Stimulated activated CD4-positive, alpha-beta T cell treated with anti-CD3 and anti-CD28 coated beads, Interleukin-12 subunit alpha, Interleukin-12 subunit beta, amount 100 ng/mL, for 24 hours (primary cell): Measurements from ENCODE around the gene CAMK1D.

Source experiments
- DNase-seq, 2 experiments: peaks; one replicate each; pipeline ENCODE4 v3.0.0-alpha.2; 2020; ENCODE audit warnings: low read depth in 2 of 2

The CAMK1D gene

GRCh38 chr10:12823328-12823727 lies 474.0 kb downstream of the CAMK1D start:
- no peak for DNase-seq

DNA sequence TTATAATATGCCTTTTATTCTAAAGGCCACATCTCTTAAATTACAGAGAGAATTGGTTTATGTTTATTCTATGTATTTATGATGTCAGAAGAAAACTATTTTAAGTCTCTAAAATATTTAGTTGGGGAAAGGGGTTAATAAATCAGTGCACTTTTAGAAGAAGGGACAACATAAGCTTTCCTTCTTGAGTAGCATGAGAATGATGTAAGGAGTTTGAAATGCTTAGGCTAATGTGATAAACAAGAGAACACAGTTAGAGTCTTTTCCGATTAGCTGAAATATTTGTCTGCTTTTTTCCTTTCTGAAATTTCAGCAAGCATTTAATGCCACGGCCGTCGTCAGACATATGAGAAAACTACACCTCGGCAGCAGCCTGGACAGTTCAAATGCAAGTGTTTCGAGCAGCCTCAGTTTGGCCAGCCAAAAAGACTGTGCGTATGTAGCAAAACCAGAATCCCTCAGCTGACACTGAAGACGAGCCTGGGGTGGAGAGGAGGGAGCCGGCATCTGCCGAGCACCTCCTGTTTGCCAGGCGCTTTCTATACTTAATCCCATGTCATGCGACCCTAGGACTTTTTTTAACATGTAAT lies 476.0 kb downstream of the CAMK1D start:
- no peak for DNase-seq

DNA sequence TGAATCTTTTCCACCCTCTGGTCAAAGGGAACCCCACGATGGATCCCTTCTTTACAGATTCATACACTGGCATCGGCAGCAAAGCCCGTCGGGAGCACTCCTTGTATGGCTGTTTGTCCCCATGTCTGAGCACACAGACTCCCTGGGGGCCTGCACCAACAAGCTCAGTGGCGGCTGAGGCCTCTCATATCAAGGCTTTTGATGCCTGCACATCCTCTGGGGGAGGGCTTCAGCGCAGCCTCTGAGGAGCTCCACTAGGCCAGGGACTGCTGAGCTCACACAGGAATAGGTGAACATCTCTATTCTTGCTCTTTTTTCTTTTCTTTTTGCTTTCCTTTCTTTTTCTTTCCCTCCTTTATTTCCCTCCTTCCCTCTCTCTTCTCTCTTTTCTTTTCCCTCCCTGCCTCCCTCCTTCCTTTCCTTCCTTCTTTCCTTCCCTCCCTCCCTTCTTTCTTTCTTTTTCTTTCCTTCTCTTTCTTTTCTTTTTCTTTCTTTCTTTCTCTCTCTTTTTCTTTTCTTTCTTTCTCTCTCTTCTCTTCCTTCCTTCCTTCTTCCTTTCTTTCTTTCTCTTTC lies 477.5 kb downstream of the CAMK1D start:
- DNase-seq = no peak

DNA sequence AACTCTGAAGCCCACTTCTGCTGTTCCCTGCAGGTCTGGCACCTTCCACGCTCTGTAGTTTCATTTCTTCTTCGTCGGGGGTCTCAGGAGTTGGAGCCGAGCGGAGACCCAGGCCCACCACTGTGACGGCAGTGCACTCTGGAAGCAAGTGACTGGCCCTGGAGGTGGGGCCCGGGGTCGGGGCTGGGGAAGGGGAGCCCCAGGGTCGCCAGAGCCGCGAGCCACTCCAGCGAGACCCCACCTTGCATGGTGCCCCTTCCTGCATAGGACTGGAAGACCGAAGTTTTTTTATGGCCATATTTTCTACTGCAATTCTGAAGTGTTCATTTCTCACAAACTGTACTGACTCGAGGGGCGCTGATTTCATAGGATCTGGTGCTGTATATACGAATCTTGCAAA lies 479.4 kb downstream of the CAMK1D start:
- no peak for DNase-seq

DNA sequence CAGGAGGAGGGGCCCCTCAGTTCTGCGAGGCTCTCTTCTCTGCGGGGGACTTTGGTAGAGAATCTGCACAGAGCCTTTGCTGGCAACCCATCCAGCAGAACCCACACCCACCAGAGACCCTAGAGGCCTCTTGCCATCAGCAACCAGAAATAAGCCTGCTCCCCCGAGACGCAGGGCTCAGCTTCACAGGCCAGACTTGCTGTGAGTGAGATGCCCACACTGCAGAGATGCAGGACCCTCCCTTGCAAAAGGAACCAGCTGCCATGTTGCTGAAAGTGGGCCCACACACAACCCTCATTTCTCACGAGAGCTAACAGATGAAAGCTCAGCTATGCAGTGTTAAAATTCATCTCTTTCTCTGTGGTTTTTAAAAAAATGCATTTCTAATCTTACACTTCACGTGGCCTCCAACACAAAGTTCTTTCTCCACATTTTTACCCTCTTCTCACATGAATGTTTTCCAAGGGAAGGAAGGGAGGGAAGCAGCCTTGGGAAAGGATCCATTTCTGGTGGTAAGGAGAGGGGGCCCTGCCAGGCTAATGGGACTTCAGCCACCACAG lies 480.6 kb downstream of the CAMK1D start:
- no peak for DNase-seq

DNA sequence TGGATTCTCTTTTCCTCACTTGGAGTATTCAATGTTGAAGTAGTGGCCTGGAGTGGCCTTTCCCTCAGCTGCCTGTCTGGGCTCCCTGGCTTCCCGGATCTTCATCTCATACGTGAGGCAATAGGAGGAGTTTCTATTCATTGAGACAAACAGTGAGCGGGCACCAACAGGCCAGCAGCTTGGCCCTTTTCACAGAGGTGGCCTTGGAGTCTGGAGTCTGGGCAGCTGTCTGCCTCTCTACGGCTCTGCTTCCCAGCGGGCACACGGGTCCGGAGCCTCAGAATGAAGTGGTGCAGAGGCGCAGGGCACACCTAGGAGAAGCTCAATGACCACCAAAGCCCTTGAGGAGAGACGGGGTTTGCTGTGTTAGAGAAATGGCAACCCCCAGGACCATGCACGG lies 482.7 kb downstream of the CAMK1D start:
- DNase-seq = no peak

DNA sequence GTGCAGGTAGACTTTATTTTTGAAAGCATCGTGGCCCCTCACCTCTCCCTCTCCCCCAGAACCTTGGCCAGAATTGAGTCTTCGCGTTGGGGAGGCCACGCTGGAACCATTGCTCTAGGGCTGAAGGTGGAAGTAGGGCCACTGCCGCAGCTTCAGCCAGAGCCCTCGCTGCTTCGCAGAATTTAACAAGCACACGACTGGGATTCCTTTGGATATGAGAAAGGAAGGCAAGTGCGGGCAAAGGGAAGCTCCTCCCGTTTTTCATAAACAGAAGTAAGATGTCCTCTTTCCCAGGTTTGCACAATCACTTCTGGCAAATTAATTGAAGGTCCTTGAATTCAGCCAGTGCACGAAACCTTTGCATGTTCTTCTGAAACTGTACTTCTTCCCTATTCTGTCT lies 484.1 kb downstream of the CAMK1D start:
- no peak for DNase-seq

DNA sequence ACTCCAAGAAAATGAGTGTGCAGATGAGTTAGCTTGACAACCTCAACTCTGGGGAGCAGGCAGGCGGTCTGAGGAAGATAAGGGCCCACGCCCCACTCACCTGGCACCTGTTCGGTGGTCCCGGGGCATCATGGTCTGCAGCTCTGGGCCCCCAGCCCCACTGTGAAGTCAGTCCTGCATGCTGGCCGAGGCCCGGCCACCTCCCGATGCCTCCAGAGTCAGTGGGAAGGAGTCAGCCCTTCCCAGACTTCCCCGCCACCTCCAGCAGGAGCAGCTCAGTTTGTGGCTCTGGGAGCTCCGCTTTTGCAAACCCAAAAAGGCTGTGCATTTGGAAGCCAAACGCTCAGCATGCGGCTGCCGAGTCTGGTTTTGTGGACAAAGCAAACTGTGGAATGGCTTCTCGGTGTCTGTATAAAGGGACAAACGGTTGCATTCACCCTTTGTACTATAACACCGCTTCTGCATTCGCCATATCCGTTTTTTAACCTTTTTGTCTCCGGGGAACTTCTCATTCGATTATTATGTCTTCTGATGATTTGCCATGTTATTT lies 484.8 kb downstream of the CAMK1D start:
- no peak for DNase-seq

DNA sequence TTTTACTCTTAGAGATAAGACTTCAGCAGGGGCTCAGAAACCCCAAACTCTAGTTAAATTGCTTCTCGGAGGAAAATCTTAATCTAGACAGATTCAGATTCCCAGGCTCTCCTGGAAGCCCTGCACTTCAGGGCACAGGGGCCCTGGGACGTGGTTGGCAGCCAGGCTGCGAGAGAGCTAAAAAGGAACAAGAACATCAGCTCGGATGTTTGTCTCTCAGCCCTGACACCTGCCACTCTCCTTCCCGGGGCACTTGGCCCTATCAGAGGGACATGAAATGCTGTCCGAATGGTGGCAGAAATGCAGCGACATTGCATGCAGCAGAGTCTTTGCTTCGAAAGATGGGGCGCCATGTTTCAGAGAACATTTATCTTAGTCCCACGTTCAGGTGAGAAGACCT lies 485.4 kb downstream of the CAMK1D start:
- DNase-seq = no peak

DNA sequence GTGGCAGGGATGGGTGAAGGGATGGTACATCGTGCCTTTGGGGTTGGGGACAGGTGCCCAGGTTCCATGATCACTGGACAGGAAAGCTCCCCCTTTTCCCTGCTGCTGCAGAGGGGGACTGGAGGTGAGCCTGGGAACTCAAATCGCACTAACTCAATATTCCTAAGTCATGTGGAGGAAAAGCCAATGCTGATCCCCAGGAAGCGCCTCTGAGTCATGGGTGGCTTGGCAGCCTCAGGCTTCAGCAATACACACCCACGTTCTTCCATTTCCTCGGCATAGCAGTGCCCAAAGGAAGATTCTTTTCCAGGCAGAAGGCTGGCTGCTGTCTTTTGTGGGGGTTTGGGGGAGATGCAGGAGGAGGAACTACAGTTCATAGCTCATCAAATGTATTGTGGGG lies 486.4 kb downstream of the CAMK1D start:
- DNase-seq = no peak

- no peak for DNase-seq
Measured at GRCh38 chr10:12838366-12838765, 489.0 kb downstream of the CAMK1D start.

DNA sequence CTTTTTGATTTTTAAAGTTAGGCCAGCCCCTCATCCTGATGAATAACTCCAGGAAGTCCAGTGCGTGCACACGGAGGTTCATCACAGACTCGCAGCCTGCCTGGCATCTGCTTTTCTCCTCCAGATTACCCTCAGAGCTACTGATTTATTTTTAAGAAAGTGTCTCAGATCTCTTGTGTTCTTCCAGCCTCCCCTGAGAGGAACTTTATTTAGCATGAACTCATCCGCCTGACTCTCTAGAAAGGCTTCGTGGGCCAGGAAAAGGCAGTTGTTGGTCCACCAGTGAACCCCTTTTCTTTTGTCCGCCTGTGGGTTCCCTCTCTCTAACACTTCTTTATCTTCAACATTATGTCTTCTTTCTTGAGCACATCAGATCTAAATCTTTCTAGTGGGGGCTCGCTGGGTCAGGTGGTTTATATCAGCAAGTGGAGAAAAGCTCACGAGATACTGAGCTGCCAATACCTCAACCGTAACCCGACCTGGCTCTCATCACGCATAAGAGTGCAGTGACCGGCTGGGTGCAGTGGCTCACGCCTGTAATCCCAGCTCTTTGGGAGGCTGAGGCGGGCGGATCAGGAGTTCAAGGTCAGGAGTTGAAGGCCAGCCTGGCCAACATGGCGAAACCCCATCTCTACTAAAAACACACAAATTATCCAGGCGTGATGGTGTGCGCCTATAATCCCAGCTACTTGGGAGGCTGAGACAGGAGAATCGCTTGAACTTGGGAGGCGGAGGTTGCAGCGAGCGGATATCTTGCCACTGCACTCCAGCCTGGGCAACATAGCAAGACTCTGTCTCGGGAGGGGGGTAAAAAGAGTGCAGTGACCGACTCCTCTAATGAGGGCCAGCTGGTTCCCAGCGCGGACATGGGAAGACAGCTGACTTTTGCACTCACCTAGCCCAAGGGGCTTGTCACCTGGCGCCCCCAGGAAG lies 489.9 kb downstream of the CAMK1D start:
- DNase-seq = no peak

DNA sequence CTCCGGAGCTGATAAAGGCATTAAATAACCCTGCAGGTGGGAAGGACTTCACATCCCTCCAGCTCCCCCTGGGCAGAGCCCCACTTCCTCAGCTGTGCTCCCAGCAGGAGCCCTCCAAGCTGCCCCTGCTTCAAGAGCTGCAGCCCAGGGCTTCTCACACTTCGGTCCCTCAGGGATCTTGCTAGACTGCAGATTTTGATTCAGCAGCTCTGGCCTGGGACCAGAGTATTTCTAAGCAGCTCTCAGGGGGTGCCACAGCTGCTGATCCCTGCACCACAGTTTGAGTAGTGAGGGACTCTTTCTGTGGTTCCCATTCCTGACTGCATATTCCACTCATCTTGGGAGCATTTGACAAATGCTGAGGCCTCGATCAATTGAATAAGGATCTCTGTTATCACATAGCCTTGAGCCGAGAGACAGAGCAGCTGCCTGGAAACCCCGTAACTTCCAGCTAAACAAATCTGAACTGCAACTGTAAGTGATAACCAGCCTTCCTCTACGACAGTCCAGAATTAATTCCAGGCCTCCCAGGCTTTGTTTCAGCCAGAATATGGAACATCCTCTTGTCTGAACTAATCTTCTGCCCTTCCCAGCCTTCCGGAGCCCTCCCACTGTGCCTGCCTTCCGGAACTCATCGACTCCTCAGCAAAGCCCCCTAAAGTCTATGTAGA lies 490.7 kb downstream of the CAMK1D start:
- no peak for DNase-seq

GRCh38 chr10:12841426-12841825 lies 492.1 kb downstream of the CAMK1D start:
- no peak for DNase-seq

DNA sequence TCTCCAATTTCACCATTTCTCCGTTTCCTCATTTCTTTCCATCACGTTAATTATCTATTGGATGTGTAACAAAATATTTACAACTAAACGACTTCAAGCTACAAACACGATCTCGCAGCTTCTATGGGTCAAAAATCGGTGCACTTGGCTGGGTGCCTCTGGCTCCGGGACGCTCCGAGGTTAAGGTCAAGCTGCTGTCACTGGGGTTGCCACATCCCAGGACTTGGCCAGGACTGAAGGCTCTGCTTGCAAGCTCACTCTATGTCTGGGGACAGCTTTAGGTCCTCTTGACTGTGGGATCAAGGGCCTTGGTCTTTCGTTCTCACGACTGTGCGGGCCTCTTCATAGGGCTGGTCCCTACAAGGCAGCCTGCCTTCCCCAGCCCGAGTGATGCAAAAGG lies 492.5 kb downstream of the CAMK1D start:
- no peak for DNase-seq

GRCh38 chr10:12842310-12842709 lies 493.0 kb downstream of the CAMK1D start:
- no peak for DNase-seq

DNA sequence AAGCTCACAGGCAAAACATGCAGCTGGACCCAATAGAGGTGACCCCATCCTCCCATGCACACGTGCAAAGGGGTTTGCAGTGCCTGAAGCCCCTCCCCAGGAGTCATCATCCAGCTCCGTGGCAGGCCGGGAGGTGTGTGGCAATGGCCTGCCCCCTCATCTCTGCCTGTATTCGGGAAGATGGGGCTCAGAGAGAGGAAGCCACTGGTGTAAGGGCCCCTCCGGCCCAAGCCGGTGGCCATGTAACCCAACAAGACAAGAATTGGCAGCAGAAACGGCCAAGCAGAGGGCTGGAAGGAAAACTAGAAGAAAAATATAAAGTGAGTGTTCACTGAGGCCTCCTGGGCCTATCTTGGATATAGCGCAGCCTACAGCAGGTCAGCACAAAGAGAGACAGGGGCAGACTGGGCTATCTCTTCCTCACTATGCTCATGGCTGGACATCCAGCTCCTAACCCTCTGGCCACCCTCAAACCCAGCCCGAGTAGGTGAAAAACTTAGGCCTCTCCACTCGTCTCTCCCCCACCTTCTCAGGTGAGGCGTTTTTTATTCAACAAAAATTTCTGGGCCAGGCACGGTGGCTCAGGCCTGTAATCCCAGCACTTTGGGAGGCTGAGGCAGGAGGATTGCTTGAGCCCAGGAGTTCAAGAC lies 494.1 kb downstream of the CAMK1D start:
- no peak for DNase-seq

DNA sequence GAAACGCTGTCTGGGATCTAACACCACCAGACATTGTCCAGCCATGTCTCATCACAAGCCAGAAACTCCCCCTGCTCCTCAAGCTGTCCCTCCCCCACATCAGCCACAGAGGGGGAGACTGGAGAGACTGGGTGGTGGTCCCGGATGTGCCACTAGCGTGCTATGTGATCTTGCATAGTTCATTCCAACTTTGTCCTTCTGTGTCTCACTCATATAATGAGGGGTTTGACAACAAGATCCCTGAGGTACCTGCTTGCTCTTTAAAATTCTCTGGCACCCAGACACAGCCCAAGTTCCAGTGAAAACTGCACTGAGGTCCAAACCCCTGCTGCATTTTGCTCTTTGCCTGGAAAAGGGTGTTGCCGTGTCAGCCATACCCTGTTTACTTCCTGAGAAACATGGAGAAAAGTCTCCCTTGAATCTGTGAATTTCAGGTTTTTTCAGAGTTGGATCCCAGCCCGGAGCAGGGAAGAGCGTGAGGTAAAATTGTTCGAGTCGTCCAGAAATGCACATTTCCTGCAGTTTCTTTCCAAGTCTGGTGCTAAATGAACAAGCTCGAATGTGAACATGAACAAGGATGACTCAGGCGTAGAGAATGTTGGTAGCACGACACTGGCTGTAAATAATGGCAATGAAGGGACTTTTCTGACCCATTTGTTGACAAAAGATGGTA lies 495.6 kb downstream of the CAMK1D start:
- DNase-seq = no peak

- DNase-seq = no peak
Measured at GRCh38 chr10:12846718-12847117, 497.4 kb downstream of the CAMK1D start.

DNA sequence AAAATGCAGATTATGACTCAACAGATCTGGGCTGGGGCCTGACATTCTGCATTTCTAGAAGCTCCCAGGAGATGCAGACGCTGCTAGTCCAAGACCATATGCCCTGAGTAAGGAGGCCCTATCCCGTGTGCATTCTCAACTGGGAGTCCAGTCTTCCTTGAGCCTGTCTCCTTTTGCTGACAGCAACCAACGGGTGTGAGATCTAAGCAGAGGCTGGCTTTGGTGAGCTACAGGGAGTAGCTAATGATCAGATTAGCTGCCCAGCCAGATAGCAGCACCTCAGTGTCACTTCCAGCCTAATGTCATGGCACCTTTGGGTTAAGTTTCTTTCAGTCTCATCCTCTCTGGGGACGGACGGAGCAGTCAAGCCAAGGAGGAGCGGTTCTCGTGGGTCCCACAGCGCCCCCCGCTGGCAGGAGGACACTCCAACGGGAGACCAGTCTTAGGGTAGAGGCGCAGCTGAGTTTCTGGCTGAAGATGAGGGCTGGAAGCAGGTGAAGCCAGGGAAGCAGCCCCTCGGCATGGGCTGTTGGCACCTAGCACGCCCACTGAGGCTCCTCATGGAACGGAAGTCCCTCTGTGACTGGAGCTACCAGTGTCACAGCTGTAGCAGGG lies 498.1 kb downstream of the CAMK1D start:
- DNase-seq = peak in 1 of 2 experiments; percentile 13
